Measurements from ENCODE around the gene DLGAP4.

DNA sequence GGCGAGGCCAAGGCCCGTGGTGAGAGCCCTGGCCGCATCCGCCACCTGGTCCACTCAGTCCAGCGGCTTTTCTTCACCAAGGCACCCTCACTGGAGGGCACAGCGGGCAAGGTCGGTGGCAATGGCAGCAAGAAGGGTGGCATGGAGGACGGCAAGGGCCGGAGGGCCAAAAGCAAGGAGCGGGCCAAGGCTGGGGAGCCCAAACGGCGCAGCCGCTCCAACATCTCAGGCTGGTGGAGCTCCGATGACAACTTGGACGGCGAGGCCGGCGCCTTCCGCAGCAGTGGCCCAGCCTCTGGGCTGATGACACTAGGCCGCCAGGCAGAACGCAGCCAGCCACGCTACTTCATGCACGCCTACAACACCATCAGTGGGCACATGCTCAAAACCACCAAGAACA is 126.0 kb downstream of the DLGAP4 start:
- TF ChIP-seq, protein P1, sequence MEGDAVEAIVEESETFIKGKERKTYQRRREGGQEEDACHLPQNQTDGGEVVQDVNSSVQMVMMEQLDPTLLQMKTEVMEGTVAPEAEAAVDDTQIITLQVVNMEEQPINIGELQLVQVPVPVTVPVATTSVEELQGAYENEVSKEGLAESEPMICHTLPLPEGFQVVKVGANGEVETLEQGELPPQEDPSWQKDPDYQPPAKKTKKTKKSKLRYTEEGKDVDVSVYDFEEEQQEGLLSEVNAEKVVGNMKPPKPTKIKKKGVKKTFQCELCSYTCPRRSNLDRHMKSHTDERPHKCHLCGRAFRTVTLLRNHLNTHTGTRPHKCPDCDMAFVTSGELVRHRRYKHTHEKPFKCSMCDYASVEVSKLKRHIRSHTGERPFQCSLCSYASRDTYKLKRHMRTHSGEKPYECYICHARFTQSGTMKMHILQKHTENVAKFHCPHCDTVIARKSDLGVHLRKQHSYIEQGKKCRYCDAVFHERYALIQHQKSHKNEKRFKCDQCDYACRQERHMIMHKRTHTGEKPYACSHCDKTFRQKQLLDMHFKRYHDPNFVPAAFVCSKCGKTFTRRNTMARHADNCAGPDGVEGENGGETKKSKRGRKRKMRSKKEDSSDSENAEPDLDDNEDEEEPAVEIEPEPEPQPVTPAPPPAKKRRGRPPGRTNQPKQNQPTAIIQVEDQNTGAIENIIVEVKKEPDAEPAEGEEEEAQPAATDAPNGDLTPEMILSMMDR (IDR thresholded peaks at IDR 0.05) = no peak
- no peak for TF ChIP-seq POLR2A (IDR thresholded peaks at IDR 0.05)
- no peak for TF ChIP-seq EP300 (IDR thresholded peaks at IDR 0.05; ENCODE audit: low read depth)
- TF ChIP-seq POLR2AphosphoS5 (IDR thresholded peaks at IDR 0.05) = no peak
